HepG2 (cell line): ENCODE results near the gene PTPRM. TPM values are rescaled to one million over a fixed set of nuclear protein-coding genes. Genes with fewer than 3 reads are reported as not detected.

Experiments used
- BCL3 ChIP-seq: sonication (generic); formaldehyde crosslinking; IDR thresholded peaks from 2 replicates; pipeline ENCODE4 v1.5.1; 2020; ENCODE audit warnings: mild to moderate bottlenecking, missing genetic modification reagents, moderate library complexity
- CBX5 ChIP-seq: sonication (generic); formaldehyde crosslinking; IDR thresholded peaks from 2 replicates; pipeline ENCODE4 v1.4.0; 2020; ENCODE audit warnings: missing genetic modification reagents, borderline replicate concordance
- DNMT1 ChIP-seq: sonication (generic); formaldehyde crosslinking; IDR thresholded peaks from 2 replicates; pipeline ENCODE4 v1.5.1; 2020; ENCODE audit warnings: mild to moderate bottlenecking, missing genetic modification reagents
- ELF1 ChIP-seq: sonication (generic); formaldehyde crosslinking; IDR thresholded peaks from 2 replicates; pipeline ENCODE4 v1.4.0; 2020; ENCODE audit warnings: missing genetic modification reagents
- ETV5 ChIP-seq: IDR thresholded peaks from 2 replicates; pipeline ENCODE4 v1.6.1; 2018; ENCODE audit warnings: missing biosample characterization, missing genetic modification reagents, inconsistent platforms, borderline replicate concordance
- HNF4G ChIP-seq, 2 experiments: sonication (generic) in 1 of 2; formaldehyde crosslinking in 1 of 2; IDR thresholded peaks; 2 replicates each; pipeline versions ENCODE4 v1.4.0 to v1.6.1; 2011 to 2020; ENCODE audit warnings: borderline replicate concordance in 2 of 2, low read depth in 2 of 2, mild to moderate bottlenecking in 2 of 2, low read length in 1 of 2, missing genetic modification reagents in 1 of 2, moderate library complexity in 1 of 2
- HOXA9 ChIP-seq: sonication (generic); formaldehyde crosslinking; IDR thresholded peaks from 2 replicates; pipeline ENCODE4 v1.8.1; 2022; ENCODE audit warnings: missing genetic modification reagents, mild to moderate bottlenecking, moderate library complexity, borderline replicate concordance
- IKZF1 ChIP-seq: fragments of 450-650 bp; IDR thresholded peaks from 2 replicates; pipeline ENCODE4 v1.7.1; 2016
- KMT2A ChIP-seq: sonication (generic); formaldehyde crosslinking; IDR thresholded peaks from 2 replicates; pipeline ENCODE4 v1.4.0; 2020; ENCODE audit warnings: missing genetic modification reagents
- NR1H2 ChIP-seq: sonication (generic); formaldehyde crosslinking; IDR thresholded peaks from 2 replicates; pipeline ENCODE4 v1.8.1; 2022; ENCODE audit warnings: low read depth, missing genetic modification reagents, borderline replicate concordance
- PAF1 ChIP-seq: IDR thresholded peaks from 2 replicates; pipeline ENCODE4 v1.6.1; 2016; ENCODE audit warnings: missing genetic modification reagents, missing compliant biosample characterization
- PBX2 ChIP-seq: IDR thresholded peaks from 2 replicates; pipeline ENCODE4 v1.6.1; 2016; ENCODE audit warnings: control low read depth
- PLSCR1 ChIP-seq: sonication (generic); formaldehyde crosslinking; IDR thresholded peaks from 2 replicates; pipeline ENCODE4 v1.5.0; 2020; ENCODE audit warnings: missing genetic modification reagents, mild to moderate bottlenecking, borderline replicate concordance
- REL ChIP-seq: sonication (generic); formaldehyde crosslinking; conservative IDR thresholded peaks from 2 replicates; pipeline ENCODE4 v1.8.0; 2022; ENCODE audit warnings: mild to moderate bottlenecking, missing genetic modification reagents, moderate library complexity
- RFX1 ChIP-seq: fragments of 450-650 bp; IDR thresholded peaks from 2 replicates; pipeline ENCODE4 v1.6.1; 2017
- STAG1 ChIP-seq: sonication (generic); formaldehyde crosslinking; IDR thresholded peaks from 2 replicates; pipeline ENCODE4 v1.4.0; 2020; ENCODE audit warnings: missing genetic modification reagents
- TBX2 ChIP-seq: sonication (generic); formaldehyde crosslinking; IDR thresholded peaks from 2 replicates; pipeline ENCODE4 v1.5.0; 2020; ENCODE audit warnings: missing genetic modification reagents, mild to moderate bottlenecking, borderline replicate concordance
- TSC22D2 ChIP-seq: sonication (generic); formaldehyde crosslinking; IDR thresholded peaks from 2 replicates; pipeline ENCODE4 v1.5.1; 2020; ENCODE audit warnings: missing genetic modification reagents, mild to moderate bottlenecking, borderline replicate concordance
- U2AF2 ChIP-seq: fragments of 200-400 bp; formaldehyde crosslinking; IDR thresholded peaks from 2 replicates; pipeline ENCODE4 v1.6.1; 2017; ENCODE audit warnings: low read depth, mild to moderate bottlenecking, low read length
- ZBTB25 ChIP-seq: IDR thresholded peaks from 2 replicates; pipeline ENCODE4 v1.6.1; 2018; ENCODE audit warnings: missing genetic modification reagents
- ZBTB26 ChIP-seq: IDR thresholded peaks from 2 replicates; pipeline ENCODE4 v1.6.1; 2016; ENCODE audit warnings: missing compliant biosample characterization, missing genetic modification reagents, borderline replicate concordance
- ZNF576 ChIP-seq: sonication (generic); formaldehyde crosslinking; IDR thresholded peaks from 2 replicates; pipeline ENCODE4 v1.4.0; 2020; ENCODE audit warnings: mild to moderate bottlenecking, missing genetic modification reagents
- ZSCAN9 ChIP-seq: IDR thresholded peaks from 2 replicates; pipeline ENCODE4 v1.6.1; 2016; ENCODE audit warnings: borderline replicate concordance
- polyA plus RNA-seq, 8 experiments: library from polyadenylated mRNA; depleted of rRNA in 3 of 8; stranded (reverse) in 7 of 8; unstranded in 1 of 8; fragments of >200 nt; fragmentation: Illumina TruSeq in 4 of 8; extraction: Trizol in 4 of 8; gene quantifications; 2 replicates each; pipeline versions ENCODE4 v1.2.1 to v1.2.3, GENCODE V29; 2011 to 2016; ENCODE audit warnings: low read depth in 4 of 8, missing spikeins in 1 of 8, mixed read lengths in 1 of 8; ENCODE audit not compliant: insufficient read depth in 1 of 8
- total RNA-seq, 5 experiments: library from RNA; depleted of rRNA; stranded (reverse); fragments of >200 nt; fragmentation: Illumina TruSeq; extraction: Trizol; gene quantifications; 2 replicates each; pipeline ENCODE4 v1.2.3, GENCODE V29; 2016; ENCODE audit warnings: low read depth in 1 of 5

Gene PTPRM
- total and polyA plus RNA-seq, 2 of the 13 experiments (the other 11 are each of a cell fraction or from before 2014, with no cell fraction given) = 12.6 to 108 TPM

GRCh38 chr18:7567474-7568425, 634 bp downstream of the PTPRM start (continued):
- no peak for TF ChIP-seq ELF1
- TF ChIP-seq CBX5 (CRISPR knock-in tag) = no peak
- TF ChIP-seq ZBTB26 (CRISPR knock-in tag) = 0 out of 2 replicates have a peak, but pooled peaks have one; percentile 27
- no peak for TF ChIP-seq ETV5
- TF ChIP-seq PBX2 (CRISPR knock-in tag) = no peak
- no peak for TF ChIP-seq REL (CRISPR knock-in tag)
- TF ChIP-seq KMT2A (CRISPR knock-in tag) = no peak; the same call in 1 of the 2 replicates
- TF ChIP-seq ZBTB25 (CRISPR knock-in tag) = no peak
- no peak for TF ChIP-seq RFX1
- TF ChIP-seq ZSCAN9 (CRISPR knock-in tag) = no peak
- TF ChIP-seq NR1H2 = no peak
- TF ChIP-seq DNMT1 (CRISPR knock-in tag) = no peak
- peak; percentile 14; the same call in 1 of the 2 replicates for TF ChIP-seq TBX2 (CRISPR knock-in tag)
- TF ChIP-seq PLSCR1 (CRISPR knock-in tag) = no peak
- TF ChIP-seq HOXA9 (CRISPR knock-in tag) = no peak
- no peak for TF ChIP-seq U2AF2
- no peak for TF ChIP-seq ZNF576
- no peak for TF ChIP-seq STAG1 (CRISPR knock-in tag)
- no peak for TF ChIP-seq PAF1 (CRISPR knock-in tag)
- no peak for TF ChIP-seq HNF4G (IDR thresholded peaks at IDR 0.05; ENCODE audit: borderline replicate concordance, low read depth, low read length)
- no peak for TF ChIP-seq HNF4G (CRISPR knock-in tag; IDR thresholded peaks at IDR 0.05; ENCODE audit: borderline replicate concordance, low read depth)
- TF ChIP-seq BCL3 (CRISPR knock-in tag) = no peak
- no peak for TF ChIP-seq IKZF1
- no peak for TF ChIP-seq TSC22D2
